ENCODE measurements around the gene AGAP2.

- TF ChIP-seq EZH2 (IDR thresholded peaks at IDR 0.05), result no peak
- no peak for TF ChIP-seq POLR2AphosphoS5 (IDR thresholded peaks at IDR 0.05; ENCODE audit: borderline replicate concordance, low read depth, low read length)
Measured at GRCh38 chr12:57779736-57780135, 41.2 kb upstream of the AGAP2 start.
